Stromal cell of bone marrow (primary cell): ENCODE data around the gene CDC42BPB.

Experiments
- DNase-seq: peaks from one replicate; pipeline ENCODE4 v3.0.0-alpha.2; 2012; ENCODE audit warnings: low read depth

The CDC42BPB gene

GRCh38 chr14:102944448-102945330 is 112.7 kb downstream of the CDC42BPB start:
- no peak for DNase-seq

DNA sequence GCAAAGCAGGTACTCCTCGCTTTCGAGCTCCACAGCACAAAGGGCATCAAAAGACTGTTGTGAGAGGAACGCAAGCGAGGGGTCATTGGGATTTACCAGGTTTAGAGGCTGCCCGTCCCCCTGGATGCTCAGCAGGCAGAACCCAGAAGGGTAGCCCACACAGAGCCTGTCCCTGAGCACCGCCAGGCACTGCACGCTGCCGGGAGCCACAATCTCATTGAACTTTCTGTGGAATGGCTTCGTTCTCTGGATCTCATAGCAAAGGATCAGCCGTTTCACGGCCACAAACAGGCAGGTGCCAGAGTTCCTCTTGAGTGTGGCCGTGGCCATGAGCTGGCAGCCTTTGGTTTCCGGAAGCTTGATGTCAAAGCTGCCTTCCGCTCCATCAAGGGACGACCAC is 113.4 kb downstream of the CDC42BPB start:
- DNase-seq, result no peak

DNA sequence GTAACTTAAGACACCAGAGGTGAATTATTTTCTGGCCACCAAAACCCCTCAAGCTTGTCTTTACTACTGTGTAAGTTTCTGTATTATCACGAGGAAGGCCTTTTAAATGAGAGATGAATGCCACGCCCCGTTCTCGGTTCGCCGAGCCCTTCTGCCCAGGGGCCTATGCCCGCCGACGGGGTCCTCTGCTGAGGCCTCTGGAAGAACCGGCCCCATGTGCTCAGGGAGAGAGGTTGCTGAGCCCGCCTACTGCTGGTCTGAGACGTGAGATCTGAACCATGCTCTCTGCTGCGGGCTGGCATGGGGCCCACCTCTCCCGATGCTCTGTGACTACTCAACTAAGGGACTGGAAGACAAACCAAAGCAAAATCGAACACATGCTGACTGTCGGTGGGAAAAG is 113.9 kb downstream of the CDC42BPB start:
- no peak for DNase-seq

DNA sequence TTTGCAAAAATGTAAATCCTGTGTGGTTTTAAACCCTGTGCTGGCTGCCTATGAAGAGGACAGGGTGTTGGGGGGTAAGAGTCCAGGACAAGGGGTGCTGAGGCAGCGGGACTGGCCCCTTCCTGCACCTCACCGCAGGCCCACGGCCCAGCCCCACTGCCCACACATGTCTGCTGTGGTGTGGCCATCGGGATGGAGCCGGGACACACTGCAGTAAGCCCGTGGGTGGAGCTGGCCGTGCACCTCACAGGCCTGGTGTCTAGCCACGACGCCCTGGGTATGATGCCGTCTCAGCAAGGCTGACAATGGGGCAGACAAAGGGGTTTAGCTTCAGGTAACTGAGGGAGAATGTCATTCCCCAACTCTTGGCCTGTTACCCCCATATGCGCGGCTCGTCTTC is 115.3 kb downstream of the CDC42BPB start:
- no peak for DNase-seq

DNA sequence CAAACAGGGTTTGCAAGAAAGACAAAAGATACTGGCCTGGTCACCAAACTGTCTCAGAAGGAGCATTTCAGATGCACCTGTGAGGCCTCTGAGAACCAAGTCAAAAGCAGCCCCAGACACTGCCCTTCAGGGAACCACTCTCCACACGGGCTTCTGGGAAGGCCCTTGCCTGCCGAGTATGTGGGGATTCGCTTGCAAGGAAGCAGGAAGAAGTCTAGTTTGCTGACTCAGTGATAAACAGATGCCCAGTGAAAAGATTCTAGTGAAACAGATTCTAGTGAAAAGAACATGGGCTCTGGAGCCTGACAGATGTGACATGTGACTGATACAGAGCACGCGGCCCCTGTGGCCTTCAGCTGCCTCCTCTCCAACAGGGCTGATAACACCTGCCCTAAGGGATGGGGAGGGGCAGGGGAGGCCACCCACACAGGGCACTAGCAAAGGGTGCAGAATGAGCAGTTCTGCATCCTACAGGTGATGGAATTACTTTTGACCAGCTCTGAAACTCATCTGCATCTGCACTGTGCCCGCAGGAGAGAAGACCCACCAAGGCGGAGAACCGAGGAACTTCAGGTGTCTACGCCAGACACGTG is 115.8 kb downstream of the CDC42BPB start:
- no peak for DNase-seq

- no peak for DNase-seq
Observed at GRCh38 chr14:102940729-102941362, 116.5 kb downstream of the CDC42BPB start.

DNA sequence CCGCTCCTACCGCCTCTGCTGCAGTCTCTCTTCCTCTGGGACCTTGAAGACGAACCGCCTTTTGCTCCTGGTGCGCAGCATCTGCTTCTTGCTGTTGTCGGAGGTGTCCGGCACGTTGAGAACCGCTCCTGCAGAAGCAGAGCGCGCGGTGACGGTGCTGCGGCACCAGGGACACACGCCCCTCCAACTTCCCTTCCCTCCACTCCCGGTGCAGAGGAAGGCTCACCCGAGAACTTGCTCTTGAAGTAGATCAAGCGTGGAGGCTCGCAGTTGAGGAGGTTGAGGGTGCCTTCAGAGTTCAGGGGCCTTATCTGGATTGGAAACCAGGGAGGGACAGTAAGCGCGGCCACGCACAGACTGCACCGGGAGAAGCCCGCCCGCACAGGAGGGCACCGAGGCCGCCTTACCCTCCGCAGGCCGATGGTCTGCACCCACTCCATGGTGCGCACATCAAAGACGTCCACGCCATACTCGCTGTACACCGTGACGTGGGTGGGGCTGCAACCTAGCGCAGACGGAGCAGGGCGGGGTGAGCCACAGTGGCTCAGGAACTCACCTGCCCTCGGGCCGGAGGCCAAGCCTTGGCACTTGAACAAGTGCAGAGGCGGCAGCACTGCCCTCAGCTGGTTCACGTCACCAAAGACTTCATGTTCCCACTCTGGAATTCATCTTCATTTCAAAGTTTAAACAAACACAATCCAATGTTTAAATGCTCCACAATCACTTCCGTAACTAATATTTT is 117.4 kb downstream of the CDC42BPB start:
- no peak for DNase-seq

- DNase-seq, result no peak
Observed at GRCh38 chr14:102939329-102939728, 118.0 kb downstream of the CDC42BPB start.

DNA sequence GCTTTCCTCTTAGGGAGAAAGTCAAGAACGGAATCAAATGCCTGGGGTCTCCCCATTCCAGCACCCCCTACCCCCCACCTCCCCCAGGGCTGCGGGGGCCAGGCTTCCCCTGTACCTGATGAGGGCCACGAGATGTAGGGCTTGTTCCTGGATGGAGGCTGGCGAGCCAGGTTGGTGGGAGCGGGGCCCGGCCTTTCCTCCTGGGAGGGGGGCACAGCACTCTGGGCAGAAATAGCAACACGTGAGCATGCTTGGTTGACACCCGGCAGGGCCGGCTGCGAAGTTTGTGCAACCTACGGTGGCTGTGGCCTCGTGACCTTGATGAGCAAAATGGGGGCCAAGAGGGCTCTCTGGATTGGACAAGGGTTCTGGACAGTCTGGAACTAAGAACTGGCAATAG is 119.2 kb downstream of the CDC42BPB start:
- no peak for DNase-seq

- DNase-seq, result no peak
Observed at GRCh38 chr14:102937331-102938175, 119.8 kb downstream of the CDC42BPB start.

DNA sequence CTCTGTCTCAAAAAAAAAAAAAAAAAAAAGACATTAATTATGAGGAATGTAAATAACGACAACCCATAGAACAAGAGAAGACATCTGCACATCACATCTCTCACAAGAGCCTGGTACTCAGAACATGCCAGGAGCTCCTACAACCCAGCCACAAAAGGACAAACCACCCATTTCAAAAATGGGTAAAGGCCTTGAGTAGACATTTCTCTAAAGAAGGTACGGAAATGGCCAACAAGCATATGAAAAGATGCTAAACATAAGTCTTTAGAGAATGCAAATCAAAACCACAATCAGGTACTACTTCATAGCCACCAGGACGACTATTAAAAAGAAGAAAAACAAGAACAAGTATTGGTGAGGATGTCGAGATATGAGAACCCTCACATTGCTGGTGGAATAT is 121.6 kb downstream of the CDC42BPB start:
- no peak for DNase-seq

GRCh38 chr14:102933618-102934231 is 123.6 kb downstream of the CDC42BPB start:
- no peak for DNase-seq

GRCh38 chr14:102932484-102933248 is 124.7 kb downstream of the CDC42BPB start:
- DNase-seq, result no peak

DNA sequence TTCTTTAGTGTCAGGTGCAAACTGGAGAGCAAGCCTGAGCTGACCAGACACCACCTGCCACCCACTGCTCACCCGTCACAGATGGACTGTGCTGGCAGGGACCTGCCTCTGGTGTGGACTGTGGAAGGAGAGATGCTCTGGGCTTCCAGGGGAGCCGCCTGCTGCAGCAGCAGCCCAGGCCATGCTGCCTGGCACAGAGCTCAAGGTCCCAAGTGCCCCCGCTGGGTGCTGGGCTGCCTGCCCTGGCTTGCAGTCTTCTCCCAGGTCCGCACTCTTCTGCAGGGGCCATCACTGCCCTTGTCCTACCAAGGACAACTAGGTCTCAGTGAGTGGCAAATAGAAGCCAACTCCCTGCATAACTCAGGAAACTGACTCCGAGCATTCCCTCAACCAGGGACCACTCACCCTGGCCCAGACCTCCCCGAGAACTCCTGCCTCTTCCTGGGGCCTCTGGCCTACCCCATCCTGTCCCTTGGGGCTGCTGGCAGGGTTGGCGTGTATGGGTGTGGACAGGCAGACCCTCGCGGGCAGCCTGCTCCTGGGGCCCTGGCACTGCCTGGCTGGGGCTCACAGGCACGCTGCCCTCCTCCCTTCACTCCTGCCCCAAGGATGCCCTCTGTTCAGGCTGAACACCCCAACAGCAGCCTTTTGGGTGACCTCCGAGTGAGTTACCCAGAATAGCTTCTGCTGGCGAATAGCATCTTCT is 125.6 kb downstream of the CDC42BPB start:
- DNase-seq, result no peak

- DNase-seq, result no peak
Observed at GRCh38 chr14:102930753-102931579, 126.4 kb downstream of the CDC42BPB start.

GRCh38 chr14:102930138-102930752 is 127.1 kb downstream of the CDC42BPB start:
- DNase-seq, result no peak

DNA sequence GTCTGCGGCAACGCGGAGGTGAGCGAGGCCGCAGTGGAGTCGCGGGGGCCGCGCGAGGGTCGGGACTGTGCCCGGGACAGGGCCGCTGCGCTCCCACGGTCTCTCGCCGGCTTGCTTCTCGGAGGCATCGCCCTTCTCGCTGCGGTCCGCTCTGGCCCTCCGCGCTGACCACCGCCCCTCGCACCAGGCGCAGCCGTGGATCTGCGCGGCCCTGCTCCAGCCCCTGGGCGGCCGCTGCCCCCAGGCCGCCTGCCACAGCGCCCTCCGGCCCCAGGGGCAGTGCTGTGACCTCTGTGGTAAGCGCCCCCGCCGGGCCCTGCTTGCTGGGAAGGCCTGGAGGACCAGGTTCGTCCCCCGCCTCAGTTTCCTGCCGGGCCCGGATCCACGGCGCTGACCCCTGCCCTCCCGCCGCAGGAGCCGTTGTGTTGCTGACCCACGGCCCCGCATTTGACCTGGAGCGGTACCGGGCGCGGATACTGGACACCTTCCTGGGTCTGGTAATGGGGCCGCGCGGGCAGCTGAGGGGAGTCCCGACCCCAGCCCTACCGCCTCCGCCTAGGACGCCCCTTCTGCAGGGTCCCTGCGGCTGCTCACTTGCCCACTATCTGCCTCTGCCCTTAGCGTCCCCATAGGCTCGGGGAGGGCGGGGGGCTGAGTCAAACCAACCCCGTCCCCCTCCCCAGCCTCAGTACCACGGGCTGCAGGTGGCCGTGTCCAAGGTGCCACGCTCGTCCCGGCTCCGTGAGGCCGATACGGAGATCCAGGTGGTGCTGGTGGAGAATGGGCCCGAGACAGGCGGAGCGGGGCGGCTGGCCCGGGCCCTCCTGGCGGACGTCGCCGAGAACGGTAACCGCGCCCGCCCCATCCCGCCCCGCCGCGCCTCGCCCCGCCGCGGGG is 127.9 kb downstream of the CDC42BPB start:
- no peak for DNase-seq
